Activated B cell treated with CpG ODN at 0.5 μM for 24 hours (primary cell): Measurements from ENCODE around the gene DGKQ. TPM values are rescaled to one million over a fixed set of nuclear protein-coding genes. Genes with fewer than 3 reads are reported as not detected.

Experiments used
- ATAC-seq: fragments of 200-7000 bp; cut with Tn5 transposase; one replicate; pipeline ENCODE4 v1.10.0; 2021; ENCODE audit warnings: low read depth, mild to moderate bottlenecking, moderate library complexity
- CTCF ChIA-PET: fragments of 350-600 bp; sonication (Branson Sonifier 250); formaldehyde crosslinking; loops from one replicate; lab custom pipeline; 2021; ENCODE audit warnings: antibody characterized with exemption; lab: Charles Lee
- POLR2A ChIA-PET: fragments of 350-600 bp; sonication (Branson Sonifier 250); formaldehyde crosslinking; loops from one replicate; lab custom pipeline; 2021; ENCODE audit warnings: antibody characterized with exemption; lab: Charles Lee
- DNase-seq: peaks from one replicate; pipeline ENCODE4 v3.0.0; 2022
- H3K27ac Mint-ChIP-seq: one replicate; pipeline ENCODE4 v1.8.0; 2020; ENCODE audit warnings: mixed read lengths
- H3K27me3 Mint-ChIP-seq: one replicate; pipeline ENCODE4 v1.8.0; 2021; ENCODE audit warnings: mixed read lengths
- H3K36me3 Mint-ChIP-seq: one replicate; pipeline ENCODE4 v1.8.0; 2021; ENCODE audit warnings: low read depth, mixed read lengths
- H3K4me1 Mint-ChIP-seq: one replicate; pipeline ENCODE4 v1.8.0; 2021; ENCODE audit warnings: mixed read lengths
- H3K4me3 Mint-ChIP-seq: one replicate; pipeline ENCODE4 v1.8.0; 2020; ENCODE audit warnings: mild to moderate bottlenecking, mixed read lengths
- H3K9me3 Mint-ChIP-seq: one replicate; pipeline ENCODE4 v1.8.0; 2020; ENCODE audit warnings: mixed read lengths
- CTCF ChIP-seq: fragments of 200-600 bp; IDR thresholded peaks from one replicate; pipeline ENCODE4 v1.8.0; 2022; ENCODE audit warnings: antibody characterized with exemption, mild to moderate bottlenecking
- intact Hi-C: fragments of 100-400 bp; cut with micrococcal nuclease; formaldehyde crosslinking; loops from one replicate; pipeline ENCODE4 v1.15.1; 2024
- total RNA-seq: library from RNA; stranded (reverse); gene quantifications from 2 replicates; pipeline ENCODE4 v1.2.3, GENCODE V29; 2022

Gene DGKQ
- total RNA-seq, 1 donor from 2014 or later: 16.4 TPM

GRCh38 chr4:909131-909571 is 64.2 kb downstream of the DGKQ start:
- H3K4me1 Mint-ChIP-seq: no peaks in the 10 kb centered on the region
- intact Hi-C loops: no loop called here
- ChIA-PET POLR2A (no interaction called here), CTCF (no interaction called here)
- no peak overlapping the region for H3K27ac Mint-ChIP-seq
- peaks cover 64% of the 10 kb centered on the region for H3K36me3 Mint-ChIP-seq
- no peaks in the 10 kb centered on the region for H3K9me3 Mint-ChIP-seq
- no peaks in the 10 kb centered on the region for H3K27me3 Mint-ChIP-seq
- no peak for ATAC-seq
- no peak for TF ChIP-seq CTCF
- no peak overlapping the region for H3K4me3 Mint-ChIP-seq
- DNase-seq: no peak

Other genes with a start within 250 kb of the DGKQ start
- gene CPLX1, start 147.4 kb downstream of the DGKQ start, total RNA-seq: not detected in 2 replicates
- gene GAK, start 41.3 kb downstream of the DGKQ start, total RNA-seq: 159 and 172 TPM in 2 replicates
- gene TMEM175, start 41.1 kb downstream of the DGKQ start, total RNA-seq: 24.5 and 28.8 TPM in 2 replicates
- gene IDUA, start 13.5 kb upstream of the DGKQ start, total RNA-seq: 24.7 and 32.9 TPM in 2 replicates
- 0.15 TPM in 1 of 2 replicates, not detected in the other for gene SLC26A1, start 19.8 kb upstream of the DGKQ start, total RNA-seq
- gene FGFRL1, start 38.1 kb upstream of the DGKQ start, total RNA-seq: 4.2 and 5.6 TPM in 2 replicates
- gene RNF212, start 140.0 kb upstream of the DGKQ start, total RNA-seq: 2.1 and 2.4 TPM in 2 replicates
- gene SPON2, start 199.0 kb upstream of the DGKQ start, total RNA-seq: 2.2 and 3.4 TPM in 2 replicates